SK-N-SH (cell line): ENCODE measurements around the gene LGR6. TPM values are rescaled to one million over a fixed set of nuclear protein-coding genes. Genes with fewer than 3 reads are reported as not detected.

ENCODE experiments used
- CTCF ChIA-PET: fragments of 300-600, 350-600 bp; formaldehyde crosslinking; extraction: SDS; loops from one replicate; lab custom pipeline; 2021; lab: Yijun Ruan, JAX
- POLR2A ChIA-PET: fragments of 350-600 bp; sonication (Branson Sonifier 250); formaldehyde crosslinking; extraction: SDS; loops from one replicate; lab custom pipeline; 2020; ENCODE audit warnings: antibody characterized with exemption, inconsistent platforms; lab: Yijun Ruan, JAX
- DNase-seq: peaks from one replicate; pipeline ENCODE4 v3.0.0; 2012
- H2AFZ ChIP-seq: fragments of 200-600 bp; sonication (generic); 2 replicates; pipeline ENCODE4 v1.8.1; 2016; ENCODE audit warnings: antibody characterized with exemption, mild to moderate bottlenecking, low read depth
- H3F3A ChIP-seq: fragments of 200-600 bp; sonication (generic); replicated peaks from 2 replicates; pipeline ENCODE3; 2016; ENCODE audit warnings: antibody characterized with exemption, mild to moderate bottlenecking; ENCODE audit not compliant: insufficient read depth
- H3K27ac ChIP-seq, 2 experiments: fragments of 200-500 bp in 1 of 2; fragments of 200-600 bp in 1 of 2; sonication (Bioruptor generic) in 1 of 2; sonication (generic), shearing (Covaris generic) in 1 of 2; 2 replicates each; pipeline versions ENCODE4 v1.5.1 to v1.6.1; 2014 to 2016; ENCODE audit warnings: low read depth in 2 of 2, inconsistent platforms in 1 of 2, low read length in 1 of 2, mild to moderate bottlenecking in 1 of 2, mixed read lengths in 1 of 2
- H3K27me3 ChIP-seq: fragments of 200-600 bp; sonication (generic), shearing (Covaris generic); 2 replicates; pipeline ENCODE4 v1.6.1; 2016; ENCODE audit warnings: mixed run types; ENCODE audit not compliant: insufficient read depth
- H3K36me3 ChIP-seq, 2 experiments: fragments of 200-500 bp in 1 of 2; fragments of 200-600 bp in 1 of 2; sonication (Bioruptor generic) in 1 of 2; sonication (generic) in 1 of 2; replicated peaks in 1 of 2; 2 replicates each; pipeline versions ENCODE3 to v1.5.1; 2014 to 2016; ENCODE audit warnings: low read length in 1 of 2, mild to moderate bottlenecking in 1 of 2; ENCODE audit not compliant: insufficient read depth in 2 of 2, control insufficient read depth in 1 of 2
- H3K4me1 ChIP-seq, 2 experiments: fragments of 200-500 bp in 1 of 2; fragments of 200-600 bp in 1 of 2; sonication (Bioruptor generic) in 1 of 2; sonication (generic), shearing (Covaris generic) in 1 of 2; 2 replicates each; pipeline versions ENCODE4 v1.5.1 to v1.6.1; 2014 to 2016; ENCODE audit warnings: low read depth in 1 of 2, low read length in 1 of 2, mixed run types in 1 of 2; ENCODE audit not compliant: insufficient read depth in 2 of 2, control insufficient read depth in 1 of 2
- H3K4me2 ChIP-seq: fragments of 200-600 bp; sonication (generic), shearing (Covaris generic); 2 replicates; pipeline ENCODE4 v1.6.1; 2017; ENCODE audit warnings: mixed run types
- H3K4me3 ChIP-seq, 2 experiments: fragments of 200-500 bp in 1 of 2; fragments of 200-600 bp in 1 of 2; sonication (Bioruptor generic) in 1 of 2; sonication (generic), shearing (Covaris generic) in 1 of 2; 2 replicates each; pipeline versions ENCODE4 v1.5.1 to v1.8.1; 2014 to 2016; ENCODE audit warnings: low read depth in 2 of 2, inconsistent platforms in 1 of 2, low read length in 1 of 2, mild to moderate bottlenecking in 1 of 2, mixed read lengths in 1 of 2, moderate library complexity in 1 of 2
- H3K79me2 ChIP-seq: fragments of 200-600 bp; sonication (generic); 2 replicates; pipeline ENCODE4 v1.8.1; 2017; ENCODE audit warnings: mild to moderate bottlenecking; ENCODE audit not compliant: insufficient read depth
- H3K9ac ChIP-seq: fragments of 200-600 bp; sonication (generic); 2 replicates; pipeline ENCODE4 v1.6.1; 2017; ENCODE audit warnings: mixed run types
- H3K9me2 ChIP-seq: fragments of 200-600 bp; sonication (generic); 2 replicates; pipeline ENCODE4 v1.6.1; 2017; ENCODE audit warnings: mixed run types
- H3K9me3 ChIP-seq: fragments of 200-600 bp; sonication (generic); 2 replicates; pipeline ENCODE4 v1.6.1; 2017; ENCODE audit warnings: mixed run types, mild to moderate bottlenecking, moderate library complexity
- H4K20me1 ChIP-seq: fragments of 200-600 bp; sonication (generic); 2 replicates; pipeline ENCODE4 v1.6.1; 2017; ENCODE audit warnings: mild to moderate bottlenecking, mixed run types; ENCODE audit not compliant: insufficient read depth
- ELF1 ChIP-seq: IDR thresholded peaks from 2 replicates; pipeline ENCODE4 v1.4.0; 2012
- EZH2phosphoT487 ChIP-seq: fragments of 200-600 bp; sonication (generic); IDR thresholded peaks from 2 replicates; pipeline ENCODE4 v1.6.1; 2017; ENCODE audit warnings: low read depth, mixed run types, mild to moderate bottlenecking, antibody characterized with exemption, moderate library complexity, borderline replicate concordance
- FOXJ3 ChIP-seq: sonication (generic); formaldehyde crosslinking; IDR thresholded peaks from 2 replicates; pipeline ENCODE4 v1.5.1; 2020; ENCODE audit warnings: mild to moderate bottlenecking, missing genetic modification reagents
- FOXM1 ChIP-seq: IDR thresholded peaks from 2 replicates; pipeline ENCODE4 v1.4.0; 2012; ENCODE audit warnings: low read depth, mild to moderate bottlenecking
- GABPA ChIP-seq: IDR thresholded peaks from 2 replicates; pipeline ENCODE4 v1.4.0; 2012; ENCODE audit warnings: low read depth, mild to moderate bottlenecking
- GATA2 ChIP-seq: sonication (generic); formaldehyde crosslinking; IDR thresholded peaks from 2 replicates; pipeline ENCODE4 v1.5.0; 2020; ENCODE audit warnings: mild to moderate bottlenecking, missing genetic modification reagents
- NFIC ChIP-seq: IDR thresholded peaks from 2 replicates; pipeline ENCODE4 v1.4.0; 2012; ENCODE audit warnings: borderline replicate concordance
- SMC3 ChIP-seq: IDR thresholded peaks from 2 replicates; pipeline ENCODE4 v1.6.1; 2012; ENCODE audit warnings: low read depth, low read length, improper control_type of control experiment
- WGBS: methylation state at CpG from one replicate; pipeline ENCODE4 v1.1.6; 2017; ENCODE audit warnings: low lambda C conversion rate; 5-methylcytosine and 5-hydroxymethylcytosine counted together
- polyA plus RNA-seq, 3 experiments: library from polyadenylated mRNA; depleted of rRNA; stranded (reverse); fragments of >200 nt; gene quantifications; 2 replicates each; pipeline ENCODE4 v1.2.3, GENCODE V29; 2012
- TF ChIP-seq, protein P1 (sequence below): IDR thresholded peaks from 2 replicates; pipeline ENCODE4 v1.4.0; 2012; ENCODE audit warnings: low read depth
- TF ChIP-seq, protein P2 (sequence below): fragments of 150-350 bp; IDR thresholded peaks from 2 replicates; pipeline ENCODE4 v1.6.1; 2016; ENCODE audit warnings: mild to moderate bottlenecking, low read depth, low read length

The LGR6 gene
- polyA plus RNA-seq, 1 of the 3 experiments (the other 2 are of a cell fraction), result 0.03 TPM

DNA sequence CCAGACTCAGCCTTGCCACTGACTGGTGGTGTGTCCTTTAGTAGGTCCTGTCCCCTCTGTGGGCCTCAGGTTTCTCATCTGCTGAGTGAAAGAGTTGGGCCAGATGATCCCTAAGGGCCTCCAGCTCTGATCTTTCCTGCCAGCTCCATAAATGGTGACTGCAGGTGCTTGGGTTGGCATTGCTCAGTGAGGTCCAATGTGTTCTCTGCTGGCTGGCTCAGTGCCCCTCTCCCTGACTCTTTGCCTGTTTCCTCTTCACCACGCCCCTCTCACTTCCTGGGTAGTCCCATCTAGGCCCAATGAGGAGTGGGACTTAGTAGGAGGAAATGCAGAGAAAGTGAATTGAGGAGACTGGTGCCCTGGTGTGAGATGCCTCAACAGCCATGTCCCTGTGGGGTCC lies 111.6 kb downstream of the LGR6 start:
- ChIA-PET POLR2A (no interaction called here), CTCF (interaction anchor here (0.9 to 8.3 kb wide), 8 partner anchors 11 to 116 kb away, joined by 3 to 73 read pairs (median 6); partner anchors contain the start of gene LGR6)
- no peak for DNase-seq
- no peaks in the 10 kb centered on the region for H3K9me3 ChIP-seq
- no peak overlapping the region for H3K4me2 ChIP-seq
- no peaks in the 10 kb centered on the region for H3K9me2 ChIP-seq
- H3K4me3 ChIP-seq, result no peak overlapping the region
- H3K27ac ChIP-seq, result no peak overlapping the region
- no peak overlapping the region for H3K9ac ChIP-seq
- H3K4me1 ChIP-seq, result peaks cover 0 to 41% of the 10 kb centered on the region in 2 experiments; a peak in 1 of 4 replicates
- 40% methylated on average over 1 of the region's 1 CpG for WGBS
- no peak overlapping the region for H2AFZ ChIP-seq
- no peaks in the 10 kb centered on the region for H4K20me1 ChIP-seq
- no peaks in the 10 kb centered on the region for H3K79me2 ChIP-seq
- no peaks in the 10 kb centered on the region for H3F3A ChIP-seq
- H3K27me3 ChIP-seq, result no peaks in the 10 kb centered on the region
- H3K36me3 ChIP-seq, result no peaks in the 10 kb centered on the region
- TF ChIP-seq SMC3 (no peak), ELF1 (no peak)
- TF ChIP-seq, protein P1, sequence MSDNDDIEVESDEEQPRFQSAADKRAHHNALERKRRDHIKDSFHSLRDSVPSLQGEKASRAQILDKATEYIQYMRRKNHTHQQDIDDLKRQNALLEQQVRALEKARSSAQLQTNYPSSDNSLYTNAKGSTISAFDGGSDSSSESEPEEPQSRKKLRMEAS, result no peak

DNA sequence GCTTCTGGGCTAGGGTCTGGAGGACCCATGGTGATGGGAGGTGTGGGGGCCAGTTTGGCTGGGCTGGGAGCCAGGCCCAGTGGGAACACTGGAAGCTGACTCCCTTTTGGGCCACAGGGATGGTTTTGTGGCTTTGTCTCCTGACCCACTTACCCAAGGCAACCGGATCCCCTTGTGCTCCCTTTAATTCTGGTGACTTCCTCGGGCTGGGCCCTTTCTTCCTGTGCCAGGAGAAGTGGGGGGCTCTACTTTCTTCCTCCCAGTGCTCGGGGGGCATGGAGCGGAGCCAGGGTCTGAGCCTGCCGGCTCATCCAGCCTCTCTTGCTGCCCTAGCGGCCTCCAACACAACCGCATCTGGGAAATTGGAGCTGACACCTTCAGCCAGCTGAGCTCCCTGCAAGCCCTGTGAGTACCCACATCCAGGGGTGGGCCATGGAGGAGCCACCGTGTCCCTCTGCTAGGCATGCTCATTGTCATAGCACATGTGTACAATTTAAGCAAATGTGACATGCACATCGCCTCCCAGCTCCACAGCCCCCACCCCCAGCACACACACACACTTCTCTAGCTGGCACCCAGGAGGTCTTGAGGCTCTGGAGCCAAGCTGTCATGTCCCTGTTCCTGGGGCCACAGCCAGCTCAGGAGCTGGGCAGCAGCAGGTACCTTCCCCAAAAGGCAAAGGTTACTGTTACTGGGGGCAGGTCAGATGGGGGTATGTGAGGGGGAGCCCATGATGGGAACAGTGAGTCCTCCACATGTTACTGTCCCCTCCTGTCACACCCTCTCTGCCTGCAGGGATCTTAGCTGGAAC lies 113.1 kb downstream of the LGR6 start:
- Histone ChIP-seq H3K4me3 (no peak overlapping the region), H3K9me3 (no peaks in the 10 kb centered on the region), H2AFZ (no peak overlapping the region), H3K9ac (no peak overlapping the region), H3K36me3 (no peaks in the 10 kb centered on the region), H3K4me1 (peaks cover 2 to 48% of the 10 kb centered on the region in 2 experiments; a peak in 2 of 4 replicates), H3K9me2 (no peaks in the 10 kb centered on the region), H3K27ac (no peak overlapping the region), H3K4me2 (no peak overlapping the region), H3K27me3 (no peaks in the 10 kb centered on the region), H3F3A (no peaks in the 10 kb centered on the region), H4K20me1 (no peaks in the 10 kb centered on the region), H3K79me2 (no peaks in the 10 kb centered on the region)
- no peak for DNase-seq
- ChIA-PET CTCF (interaction anchor here (1.1 to 8.3 kb wide), 11 partner anchors 9 to 152 kb away, joined by 3 to 73 read pairs (median 4); partner anchors contain the start of gene LGR6), POLR2A (no interaction called here)
- TF ChIP-seq GABPA (no peak), EZH2phosphoT487 (no peak), FOXJ3 (CRISPR knock-in tag) (no peak), ELF1 (no peak)
- TF ChIP-seq, protein P2, sequence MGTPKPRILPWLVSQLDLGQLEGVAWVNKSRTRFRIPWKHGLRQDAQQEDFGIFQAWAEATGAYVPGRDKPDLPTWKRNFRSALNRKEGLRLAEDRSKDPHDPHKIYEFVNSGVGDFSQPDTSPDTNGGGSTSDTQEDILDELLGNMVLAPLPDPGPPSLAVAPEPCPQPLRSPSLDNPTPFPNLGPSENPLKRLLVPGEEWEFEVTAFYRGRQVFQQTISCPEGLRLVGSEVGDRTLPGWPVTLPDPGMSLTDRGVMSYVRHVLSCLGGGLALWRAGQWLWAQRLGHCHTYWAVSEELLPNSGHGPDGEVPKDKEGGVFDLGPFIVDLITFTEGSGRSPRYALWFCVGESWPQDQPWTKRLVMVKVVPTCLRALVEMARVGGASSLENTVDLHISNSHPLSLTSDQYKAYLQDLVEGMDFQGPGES, result no peak
- 68% methylated on average over 9 of the region's 9 CpGs for WGBS

DNA sequence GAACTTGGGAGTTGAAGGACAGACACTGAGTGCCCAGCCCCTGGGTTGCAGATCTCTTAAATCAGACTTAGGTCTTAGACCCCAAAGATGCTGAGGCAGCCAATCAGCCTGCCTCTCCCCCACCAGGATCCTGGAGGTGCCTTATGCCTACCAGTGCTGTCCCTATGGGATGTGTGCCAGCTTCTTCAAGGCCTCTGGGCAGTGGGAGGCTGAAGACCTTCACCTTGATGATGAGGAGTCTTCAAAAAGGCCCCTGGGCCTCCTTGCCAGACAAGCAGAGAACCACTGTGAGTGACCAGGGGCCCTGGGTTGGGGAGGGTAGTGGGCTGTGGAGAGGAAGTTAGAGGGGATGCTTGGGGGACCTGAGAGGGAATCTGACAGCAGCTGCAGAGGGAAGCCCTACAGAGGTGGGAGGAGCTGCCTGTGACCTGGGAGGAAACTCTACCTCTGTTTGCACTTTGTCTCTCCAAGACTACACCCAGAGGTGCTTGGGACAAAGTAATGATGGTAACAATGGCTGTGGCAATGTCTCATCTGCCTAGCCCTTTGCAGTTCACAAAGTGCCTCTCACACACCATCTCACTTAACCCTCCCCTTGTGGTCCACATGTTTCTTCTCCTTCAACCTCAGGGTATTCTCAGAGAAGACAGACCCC lies 116.6 kb downstream of the LGR6 start:
- no peaks in the 10 kb centered on the region for H3K79me2 ChIP-seq
- ChIA-PET CTCF (interaction anchor here (0.8 to 8.3 kb wide), 5 partner anchors 96 to 125 kb away, joined by 3 to 73 read pairs (median 5); partner anchors contain the start of gene LGR6), POLR2A (interaction anchor here (0.5 kb wide), 1 partner anchor 41 kb away, joined by 3 read pairs; no protein-coding TSS in a partner anchor)
- H3K9ac ChIP-seq, result no peak overlapping the region
- DNase-seq, result no peak
- no peaks in the 10 kb centered on the region for H3K9me2 ChIP-seq
- H3K4me2 ChIP-seq, result no peak overlapping the region
- no peaks in the 10 kb centered on the region for H3K9me3 ChIP-seq
- no peak overlapping the region for H3K4me3 ChIP-seq
- H3K27ac ChIP-seq, result no peak overlapping the region
- no peaks in the 10 kb centered on the region for H3F3A ChIP-seq
- H2AFZ ChIP-seq, result no peak overlapping the region
- no peaks in the 10 kb centered on the region for H3K36me3 ChIP-seq
- peaks cover 9 to 36% of the 10 kb centered on the region in 2 experiments; a peak in 2 of 4 replicates for H3K4me1 ChIP-seq
- no peaks in the 10 kb centered on the region for H4K20me1 ChIP-seq
- H3K27me3 ChIP-seq, result no peaks in the 10 kb centered on the region
- TF ChIP-seq FOXM1 (no peak), NFIC (no peak), GATA2 (CRISPR knock-in tag) (no peak), EZH2phosphoT487 (no peak)
